Pancreas (tissue), 10 donors: ENCODE results near the gene C3orf52. TPM values are rescaled to one million over a fixed set of nuclear protein-coding genes. Genes with fewer than 3 reads are reported as not detected.
A peak's percentile ranks its signal among the peaks of the same experiment; 100 is the strongest.

Source experiments
- ATAC-seq, 4 donors: fragments of 200-7000 bp; cut with Tn5 transposase; one replicate each; pipeline versions ENCODE4 v1.8.0 to v1.9.1; 2020; ENCODE audit warnings: mild to moderate bottlenecking in 4 of 4, moderate library complexity in 4 of 4
- DNase-seq, 6 donors: peaks; one replicate each; pipeline ENCODE4 v3.0.0-alpha.2; 2020
- FAIRE-seq: peaks from 2 replicates; lab custom pipeline; 2012; peaks lifted over from hg19 to GRCh38; lab: Jason Lieb, UNC
- H3K27ac ChIP-seq, 4 donors: fragments of 200-600 bp; sonication (generic); 1 replicate in 3 of 4; 2 replicates in 1 of 4; pipeline versions ENCODE4 v1.5.0 to v1.8.0; 2020
- H3K27me3 ChIP-seq, 4 donors: fragments of 200-600 bp; one replicate each; pipeline ENCODE4 v1.8.0; 2021
- H3K36me3 ChIP-seq, 3 donors: fragments of 200-600 bp; sonication (generic) in 1 of 3; one replicate each; pipeline versions ENCODE4 v1.5.0 to v1.8.0; 2020 to 2021
- H3K4me1 ChIP-seq, 3 donors: fragments of 200-600 bp; one replicate each; pipeline ENCODE4 v1.8.0; 2021
- H3K4me3 ChIP-seq, 4 donors: fragments of 200-600 bp; sonication (generic) in 2 of 4; one replicate each; pipeline versions ENCODE4 v1.5.0 to v1.8.0; 2020 to 2021
- H3K9me3 ChIP-seq, 4 donors: fragments of 200-600 bp; one replicate each; pipeline ENCODE4 v1.8.0; 2021
- WGBS, 2 donors: extraction: QIAGEN DNeasy Blood & Tissue Kit; methylation state at CpG; one replicate each; pipeline ENCODE4 v1.1.7; 2013; 5-methylcytosine and 5-hydroxymethylcytosine counted together
- intact Hi-C, 3 donors: fragments of 100-400 bp; cut with DNase I; formaldehyde crosslinking; loops; one replicate each; pipeline versions ENCODE4 v1.11.1 to v1.14.2; 2022
- polyA plus RNA-seq, 2 donors: library from polyadenylated mRNA; stranded (reverse); fragments of 200-250 nt; gene quantifications; one replicate each; pipeline ENCODE4 v1.2.3, GENCODE V29; 2013
- total RNA-seq, 6 donors: library from RNA; stranded (reverse); fragmentation: NEBNext Ultra II Directional in 4 of 6; extraction: Animal tissue kit (Norgen Biotek cat#: 25700) in 4 of 6; gene quantifications; one replicate each; pipeline versions ENCODE4 v1.2.1 to v1.2.4, GENCODE V29; 2021 to 2023
- TF ChIP-seq, protein P1 (sequence below), 4 donors: fragments of 200-600 bp; sonication (generic) in 3 of 4; IDR thresholded peaks; one replicate each; pipeline versions ENCODE4 v1.5.0 to v1.8.0; 2021; ENCODE audit warnings: antibody characterized with exemption in 4 of 4
- donor health status: healthy with polysubstance abuse.
- donor health status: DM: no; HTN: no; CAD: no; lungs with moderate emphysema.
- donor health status: DM: no; HTN: no; CAD: no.
- donor health status: control.
- donor health status: control.
- donor health status: Bipolar disorder and iron deficiency.
- donor health status: DM: yes; HTN: yes; CAD: no.
- donor health status: DM: no; HTN: no; CAD: no.
- donor health status: DM: no; HTN: no; CAD: no.
- donor health status: DM: yes; HTN: yes; CAD: no.

C3orf52 gene
- total and polyA plus RNA-seq, 8 donors: 9.7 to 51.7 (median 21.4) TPM

DNA sequence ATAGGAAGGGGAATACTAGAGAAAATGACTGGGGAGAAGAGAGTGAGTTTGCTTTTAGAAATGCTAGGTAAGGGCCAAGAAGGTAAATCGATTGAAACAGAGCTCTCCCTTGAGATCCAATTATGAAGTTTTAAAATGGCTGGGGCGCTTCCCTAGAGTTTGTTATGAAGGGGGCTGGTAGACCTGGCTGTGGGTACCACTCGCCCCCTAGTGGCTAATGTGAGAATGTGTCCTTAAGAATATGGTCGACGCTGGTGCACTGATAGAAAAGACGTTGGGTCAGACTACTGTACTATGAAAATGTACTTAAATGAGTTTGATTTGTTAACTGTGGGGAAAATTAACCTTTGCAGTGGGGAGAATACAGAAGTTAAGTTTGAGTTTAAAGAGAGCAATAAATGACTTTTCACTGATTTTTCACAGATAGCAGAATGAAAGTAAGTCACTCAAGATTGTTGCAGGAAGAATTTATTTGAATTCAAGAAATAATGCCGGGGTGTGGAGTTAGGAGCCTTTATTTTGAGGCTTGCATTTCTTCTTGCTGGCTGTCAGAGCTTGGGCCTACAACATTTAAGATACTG, 42.5 kb upstream of the C3orf52 start:
- Histone ChIP-seq H3K4me1 (peaks cover 0 to 4% (median 0%) of the 10 kb centered on the region in 3 donors), H3K27me3 (no peaks in the 10 kb centered on the region), H3K4me3 (no peak overlapping the region), H3K27ac (no peak overlapping the region), H3K36me3 (no peaks in the 10 kb centered on the region), H3K9me3 (no peaks in the 10 kb centered on the region)
- FAIRE-seq: no peak
- intact Hi-C loops: no loop called here
- WGBS, 2 donors: 6 to 8% methylated on average over 7 of the region's 7 CpGs
- DNase-seq: peak in 4 of 6 donors; percentile 19 to 53 (median 38)
- ATAC-seq: peak; percentile 93 to 98 (median 95)
- TF ChIP-seq, protein P1, sequence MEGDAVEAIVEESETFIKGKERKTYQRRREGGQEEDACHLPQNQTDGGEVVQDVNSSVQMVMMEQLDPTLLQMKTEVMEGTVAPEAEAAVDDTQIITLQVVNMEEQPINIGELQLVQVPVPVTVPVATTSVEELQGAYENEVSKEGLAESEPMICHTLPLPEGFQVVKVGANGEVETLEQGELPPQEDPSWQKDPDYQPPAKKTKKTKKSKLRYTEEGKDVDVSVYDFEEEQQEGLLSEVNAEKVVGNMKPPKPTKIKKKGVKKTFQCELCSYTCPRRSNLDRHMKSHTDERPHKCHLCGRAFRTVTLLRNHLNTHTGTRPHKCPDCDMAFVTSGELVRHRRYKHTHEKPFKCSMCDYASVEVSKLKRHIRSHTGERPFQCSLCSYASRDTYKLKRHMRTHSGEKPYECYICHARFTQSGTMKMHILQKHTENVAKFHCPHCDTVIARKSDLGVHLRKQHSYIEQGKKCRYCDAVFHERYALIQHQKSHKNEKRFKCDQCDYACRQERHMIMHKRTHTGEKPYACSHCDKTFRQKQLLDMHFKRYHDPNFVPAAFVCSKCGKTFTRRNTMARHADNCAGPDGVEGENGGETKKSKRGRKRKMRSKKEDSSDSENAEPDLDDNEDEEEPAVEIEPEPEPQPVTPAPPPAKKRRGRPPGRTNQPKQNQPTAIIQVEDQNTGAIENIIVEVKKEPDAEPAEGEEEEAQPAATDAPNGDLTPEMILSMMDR (IDR thresholded peaks at IDR 0.05): peak; percentile 73 to 92 (median 85)

DNA sequence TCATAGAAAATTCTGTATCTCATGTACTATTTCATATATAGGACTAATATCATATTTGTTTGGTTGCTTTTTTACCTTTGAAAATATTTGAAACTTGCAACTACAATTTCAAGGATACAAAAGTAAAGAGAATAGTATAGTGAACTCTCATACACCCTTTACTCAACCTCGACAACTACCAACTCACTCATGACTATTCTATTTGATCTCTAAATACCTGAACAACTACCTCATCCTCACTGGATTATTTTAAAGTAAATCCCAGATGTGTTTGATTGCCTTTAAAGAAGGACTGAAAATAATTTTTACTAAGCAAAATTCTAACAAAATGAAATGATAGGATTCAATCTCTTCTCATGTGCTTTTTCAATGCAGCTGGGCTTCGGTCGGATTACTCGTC, 39.6 kb upstream of the C3orf52 start:
- Histone ChIP-seq H3K4me3 (no peak overlapping the region), H3K4me1 (peaks cover 0 to 4% (median 0%) of the 10 kb centered on the region in 3 donors), H3K27ac (no peak overlapping the region), H3K36me3 (no peaks in the 10 kb centered on the region), H3K27me3 (no peaks in the 10 kb centered on the region), H3K9me3 (no peaks in the 10 kb centered on the region)
- intact Hi-C loops: no loop called here
- DNase-seq (no peak), ATAC-seq (no peak), FAIRE-seq (no peak)
- WGBS, 2 donors: 69 to 73% methylated on average over 4 of the region's 4 CpGs
- TF ChIP-seq, protein P1 (IDR thresholded peaks at IDR 0.05): no peak

DNA sequence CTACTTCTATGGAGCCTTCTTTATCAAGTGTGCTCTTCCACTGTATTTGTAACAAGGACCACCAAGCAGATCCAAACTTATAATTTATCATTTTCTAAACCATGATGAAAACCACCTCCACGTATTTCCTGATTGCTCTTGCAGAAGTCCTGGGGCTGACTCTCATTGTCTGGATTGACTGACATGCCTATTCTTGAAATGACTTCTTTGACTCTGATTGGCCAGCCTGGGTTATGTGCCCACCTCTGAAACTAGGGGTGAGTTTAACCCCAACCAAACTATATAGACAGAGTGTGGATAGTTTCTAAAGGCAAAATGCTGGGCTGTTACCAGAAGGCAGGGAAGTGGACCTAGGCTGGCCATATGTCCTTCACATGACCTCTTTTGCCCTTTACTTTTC, 38.9 kb upstream of the C3orf52 start:
- no peak for DNase-seq
- no peak for FAIRE-seq
- Histone ChIP-seq H3K4me1 (peaks cover 0 to 4% (median 0%) of the 10 kb centered on the region in 3 donors), H3K27ac (no peak overlapping the region), H3K4me3 (no peak overlapping the region), H3K27me3 (no peaks in the 10 kb centered on the region), H3K9me3 (no peaks in the 10 kb centered on the region), H3K36me3 (no peaks in the 10 kb centered on the region)
- intact Hi-C loops: no loop called here
- TF ChIP-seq, protein P1 (IDR thresholded peaks at IDR 0.05): no peak
- WGBS, 2 donors: 84 to 92% methylated on average over 1 of the region's 1 CpG
- no peak for ATAC-seq

DNA sequence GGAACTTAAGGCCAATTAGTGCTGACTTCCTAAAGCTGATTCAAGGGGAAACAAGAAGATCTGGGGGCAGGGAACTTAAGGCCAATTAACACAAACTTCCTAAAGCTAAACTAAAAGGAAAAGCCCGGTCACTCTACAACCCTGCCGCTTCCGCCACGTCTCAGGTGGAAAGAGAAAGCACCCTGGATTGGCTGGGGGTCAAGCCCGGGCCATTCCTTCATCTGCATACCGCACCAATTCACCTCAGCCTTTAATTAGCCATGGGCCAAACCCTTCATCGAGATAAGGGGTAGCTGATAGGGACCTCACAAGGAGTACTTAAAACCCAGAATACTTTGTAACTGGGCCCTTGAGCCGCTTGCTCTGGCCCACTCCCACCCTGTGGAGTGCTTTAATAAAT, 37.3 kb upstream of the C3orf52 start:
- no peak for FAIRE-seq
- no peak for ATAC-seq
- Histone ChIP-seq H3K4me3 (no peak overlapping the region), H3K27me3 (no peaks in the 10 kb centered on the region), H3K4me1 (no peaks in the 10 kb centered on the region), H3K36me3 (no peaks in the 10 kb centered on the region), H3K9me3 (no peaks in the 10 kb centered on the region), H3K27ac (no peak overlapping the region)
- intact Hi-C loops: no loop called here
- 86 to 90% methylated on average over 8 of the region's 8 CpGs for WGBS, 2 donors
- DNase-seq: no peak
- TF ChIP-seq, protein P1 (IDR thresholded peaks at IDR 0.05): no peak

DNA sequence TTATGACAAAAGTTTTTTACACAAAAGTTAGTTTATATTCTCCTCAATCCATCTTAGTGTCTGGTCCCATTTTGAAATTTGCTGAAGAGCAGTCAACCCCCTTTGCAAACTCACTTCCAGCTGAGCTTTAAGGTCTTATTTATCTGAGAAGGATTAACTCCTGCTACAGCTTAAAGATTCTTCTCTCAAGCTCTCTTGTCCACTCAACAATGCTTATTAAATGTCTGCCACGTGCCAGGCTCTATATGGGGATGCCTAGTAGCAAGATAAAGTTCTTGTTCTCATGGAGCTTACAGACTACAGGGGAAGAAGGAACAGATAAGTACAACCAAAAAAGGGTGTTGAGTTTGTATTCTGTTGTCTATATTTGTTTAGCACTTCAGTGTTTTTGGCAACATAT, 33.0 kb upstream of the C3orf52 start:
- Histone ChIP-seq H3K4me1 (no peaks in the 10 kb centered on the region), H3K27ac (no peak overlapping the region), H3K27me3 (no peaks in the 10 kb centered on the region), H3K36me3 (no peaks in the 10 kb centered on the region), H3K4me3 (no peak overlapping the region), H3K9me3 (no peaks in the 10 kb centered on the region)
- WGBS, 2 donors: 80 to 83% methylated on average over 1 of the region's 1 CpG
- DNase-seq: no peak
- intact Hi-C loops: no loop called here
- no peak for ATAC-seq
- no peak for FAIRE-seq
- TF ChIP-seq, protein P1 (IDR thresholded peaks at IDR 0.05): no peak
